ENCODE measurements around the gene ZBTB7B. TPM values are rescaled to one million over a fixed set of nuclear protein-coding genes. Genes with fewer than 3 reads are reported as not detected.

The ZBTB7B gene
- total and polyA plus RNA-seq, 9 of the 15 experiments (the other 6 are each of a cell fraction or from before 2014, with no cell fraction given) = 0.04 to 46.5 (median 15.2) TPM

GRCh38 chr1:155000726-155001424 is 1.7 kb upstream of the ZBTB7B start (continued):
- TF ChIP-seq ETV5 (CRISPR knock-in tag; IDR thresholded peaks at IDR 0.05; ENCODE audit: low read depth) (peak; percentile 67; the same call in 1 of the 2 replicates), ZZZ3 (IDR thresholded peaks at IDR 0.05) (no peak), NR0B1 (IDR thresholded peaks at IDR 0.05; ENCODE audit: partially characterized antibody) (no peak), MAFF (IDR thresholded peaks at IDR 0.05; ENCODE audit: low read length) (peak; percentile 16; the same call in 1 of the 2 replicates), ZBTB7A (IDR thresholded peaks at IDR 0.05; ENCODE audit: borderline replicate concordance, control insufficient read depth, low read depth, low read length) (peak; percentile 95), ID3 (CRISPR knock-in tag; IDR thresholded peaks at IDR 0.05) (peak; percentile 21; the same call in 1 of the 2 replicates), ID3 (tag; IDR thresholded peaks at IDR 0.05) (peak; percentile 72; the same call in 1 of the 2 replicates), KDM5B (IDR thresholded peaks at IDR 0.05; ENCODE audit: insufficient replicate concordance, low read depth, low read length) (peak; percentile 60), ZC3H11A (IDR thresholded peaks at IDR 0.05; ENCODE audit: low read depth, low read length) (no peak), ZNF280A (IDR thresholded peaks at IDR 0.05; ENCODE audit: low read depth, partially characterized antibody) (no peak), SMARCB1 (IDR thresholded peaks at IDR 0.05; ENCODE audit: insufficient read length, low read depth) (no peak), ZBTB12 (CRISPR knock-in tag; IDR thresholded peaks at IDR 0.05) (no peak), KLF13 (tag; IDR thresholded peaks at IDR 0.05; ENCODE audit: borderline replicate concordance, low read depth) (peak; percentile 37; the same call in 1 of the 2 replicates), MBD2 (IDR thresholded peaks at IDR 0.05; ENCODE audit: borderline replicate concordance, low read depth) (peak; percentile 82; the same call in 1 of the 2 replicates), EGR1 (conservative IDR thresholded peaks at IDR 0.05) (peak; percentile 33; the same call in 1 of the 2 replicates), FOXK2 (conservative IDR thresholded peaks at IDR 0.05 in 1 of 2, IDR thresholded peaks at IDR 0.05 in 1 of 2; ENCODE audit: low read depth in 2 of 2) (peak in 1 of 2 experiments; percentile 71; a peak in 1 of 4 replicates), DIDO1 (tag; IDR thresholded peaks at IDR 0.05; ENCODE audit: low read depth) (no peak), SAFB (IDR thresholded peaks at IDR 0.05; ENCODE audit: borderline replicate concordance, low read depth, low read length) (peak; percentile 82; the same call in 1 of the 2 replicates), ETS2 (tag; IDR thresholded peaks at IDR 0.05; ENCODE audit: borderline replicate concordance, poor library complexity, severe bottlenecking) (no peak), DMBX1 (CRISPR knock-in tag; IDR thresholded peaks at IDR 0.05; ENCODE audit: borderline replicate concordance) (peak; percentile 49; the same call in 1 of the 2 replicates), TFE3 (CRISPR knock-in tag; IDR thresholded peaks at IDR 0.05) (no peak)

Measured in K562 (cell line).